A673 (cell line): ENCODE data around the gene DBX1.

Source experiments
- EZH2 ChIP-seq: fragments of 200-600 bp; sonication (generic); IDR thresholded peaks from 2 replicates; pipeline ENCODE4 v1.6.1; 2017; ENCODE audit warnings: borderline replicate concordance, low read depth, mild to moderate bottlenecking, mixed read lengths, antibody characterized with exemption, low read length; ENCODE audit not compliant: poor library complexity, severe bottlenecking
- TF ChIP-seq, protein P1 (sequence below): fragments of 300-800, 200-600 bp; sonication (generic); conservative IDR thresholded peaks from 2 replicates; pipeline ENCODE4 v1.5.1; 2017; ENCODE audit warnings: low read depth, mild to moderate bottlenecking, antibody characterized with exemption, low read length, moderate library complexity, mixed read lengths

DNA sequence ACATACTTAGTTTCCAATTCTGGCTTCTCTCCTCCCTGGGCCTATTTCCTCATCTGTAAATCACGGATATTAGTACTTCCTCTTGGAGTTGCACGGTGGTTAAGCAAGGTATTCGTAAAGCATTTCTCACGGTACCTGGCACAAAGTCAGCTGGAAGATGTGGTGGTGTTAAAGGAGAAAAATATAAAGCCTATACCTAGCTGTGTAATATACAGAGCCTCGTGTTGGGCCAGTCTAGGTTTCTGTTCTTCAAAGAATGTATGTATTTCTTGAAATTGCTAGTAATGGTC is 47.2 kb downstream of the DBX1 start:
- TF ChIP-seq EZH2 = no peak
- TF ChIP-seq, protein P1, sequence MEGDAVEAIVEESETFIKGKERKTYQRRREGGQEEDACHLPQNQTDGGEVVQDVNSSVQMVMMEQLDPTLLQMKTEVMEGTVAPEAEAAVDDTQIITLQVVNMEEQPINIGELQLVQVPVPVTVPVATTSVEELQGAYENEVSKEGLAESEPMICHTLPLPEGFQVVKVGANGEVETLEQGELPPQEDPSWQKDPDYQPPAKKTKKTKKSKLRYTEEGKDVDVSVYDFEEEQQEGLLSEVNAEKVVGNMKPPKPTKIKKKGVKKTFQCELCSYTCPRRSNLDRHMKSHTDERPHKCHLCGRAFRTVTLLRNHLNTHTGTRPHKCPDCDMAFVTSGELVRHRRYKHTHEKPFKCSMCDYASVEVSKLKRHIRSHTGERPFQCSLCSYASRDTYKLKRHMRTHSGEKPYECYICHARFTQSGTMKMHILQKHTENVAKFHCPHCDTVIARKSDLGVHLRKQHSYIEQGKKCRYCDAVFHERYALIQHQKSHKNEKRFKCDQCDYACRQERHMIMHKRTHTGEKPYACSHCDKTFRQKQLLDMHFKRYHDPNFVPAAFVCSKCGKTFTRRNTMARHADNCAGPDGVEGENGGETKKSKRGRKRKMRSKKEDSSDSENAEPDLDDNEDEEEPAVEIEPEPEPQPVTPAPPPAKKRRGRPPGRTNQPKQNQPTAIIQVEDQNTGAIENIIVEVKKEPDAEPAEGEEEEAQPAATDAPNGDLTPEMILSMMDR = no peak
